ENCODE data around the gene GNAQ. TPM values are rescaled to one million over a fixed set of nuclear protein-coding genes. Genes with fewer than 3 reads are reported as not detected.

The GNAQ gene
- total RNA-seq, 2 experiments from 2014 or later: 22.8 to 24.7 TPM

GRCh38 chr9:78003730-78004129 is 27.9 kb downstream of the GNAQ start:
- ChIA-PET CTCF (interaction anchor here (0.6 to 1.7 kb wide), 8 partner anchors 9 to 278 kb away, joined by 3 to 5 read pairs (median 4); no protein-coding TSS in a partner anchor), POLR2A (no interaction called here)
- ATAC-seq (no peak), DNase-seq (no peak)
- no peak overlapping the region for H3K27ac Mint-ChIP-seq
- H3K36me3 Mint-ChIP-seq (ENCODE audit: low read depth): no peaks in the 10 kb centered on the region
- peaks cover 62% of the 10 kb centered on the region for H3K4me1 Mint-ChIP-seq
- intact Hi-C loops (cut with DNase I, micrococcal nuclease): no loop called here
- H3K27me3 Mint-ChIP-seq: no peaks in the 10 kb centered on the region
- no peak overlapping the region for H3K4me3 Mint-ChIP-seq
- no peaks in the 10 kb centered on the region for H3K9me3 Mint-ChIP-seq (ENCODE audit: low read depth)

- DNase-seq (no peak), ATAC-seq (no peak)
- ChIA-PET POLR2A (no interaction called here), CTCF (interaction anchor here (1.0 to 1.5 kb wide), 3 partner anchors 14 to 33 kb away, joined by 3 to 5 read pairs (median 4); no protein-coding TSS in a partner anchor)
- Mint-ChIP-seq H3K27me3 (no peaks in the 10 kb centered on the region), H3K4me1 (peaks cover 60% of the 10 kb centered on the region), H3K4me3 (no peak overlapping the region), H3K9me3 (ENCODE audit: low read depth) (no peaks in the 10 kb centered on the region), H3K27ac (no peak overlapping the region), H3K36me3 (ENCODE audit: low read depth) (no peaks in the 10 kb centered on the region)
- intact Hi-C loops (cut with DNase I, micrococcal nuclease): no loop called here
Measured at GRCh38 chr9:78001946-78002731, 29.5 kb downstream of the GNAQ start.

GRCh38 chr9:78000221-78000620 is 31.4 kb downstream of the GNAQ start:
- CTCF ChIA-PET: interaction anchor here (0.9 to 1.0 kb wide), 2 partner anchors 250 to 424 kb away, joined by 3 read pairs; no protein-coding TSS in a partner anchor
- Mint-ChIP-seq H3K9me3 (ENCODE audit: low read depth) (no peaks in the 10 kb centered on the region), H3K36me3 (ENCODE audit: low read depth) (no peaks in the 10 kb centered on the region), H3K4me3 (no peak overlapping the region), H3K27me3 (no peaks in the 10 kb centered on the region), H3K4me1 (peaks cover 52% of the 10 kb centered on the region), H3K27ac (no peak overlapping the region)
- POLR2A ChIA-PET: interaction anchor here (0.7 to 0.9 kb wide), 2 partner anchors 27 to 35 kb away, joined by 3 read pairs; no protein-coding TSS in a partner anchor
- no peak for DNase-seq
- intact Hi-C loops (cut with DNase I, micrococcal nuclease): no loop called here
- peak; percentile 83 for ATAC-seq

- H3K9me3 Mint-ChIP-seq (ENCODE audit: low read depth): no peaks in the 10 kb centered on the region
- ATAC-seq: no peak
- no peak for DNase-seq
- H3K36me3 Mint-ChIP-seq (ENCODE audit: low read depth): no peaks in the 10 kb centered on the region
- intact Hi-C loops (cut with DNase I, micrococcal nuclease): no loop called here
- CTCF ChIA-PET: no interaction called here
- POLR2A ChIA-PET: no interaction called here
- no peak overlapping the region for H3K4me3 Mint-ChIP-seq
- H3K4me1 Mint-ChIP-seq: peaks cover 48% of the 10 kb centered on the region
- H3K27ac Mint-ChIP-seq: no peak overlapping the region
- no peaks in the 10 kb centered on the region for H3K27me3 Mint-ChIP-seq
Measured at GRCh38 chr9:77999231-77999631, 32.4 kb downstream of the GNAQ start.

- CTCF ChIA-PET: interaction anchor here (0.5 to 2.0 kb wide), 3 partner anchors 37 to 360 kb away, joined by 3 to 7 read pairs (median 4); no protein-coding TSS in a partner anchor
- Mint-ChIP-seq H3K27ac (no peak overlapping the region), H3K4me3 (no peak overlapping the region), H3K27me3 (no peaks in the 10 kb centered on the region), H3K9me3 (ENCODE audit: low read depth) (no peaks in the 10 kb centered on the region), H3K36me3 (ENCODE audit: low read depth) (no peaks in the 10 kb centered on the region), H3K4me1 (peaks cover 38% of the 10 kb centered on the region)
- ATAC-seq: no peak
- DNase-seq: no peak
- POLR2A ChIA-PET: interaction anchor here (0.5 kb wide), 1 partner anchor 75 kb away, joined by 3 read pairs; no protein-coding TSS in a partner anchor
- intact Hi-C loops (cut with DNase I, micrococcal nuclease): no loop called here
Measured at GRCh38 chr9:77997611-77998284, 33.9 kb downstream of the GNAQ start.

GRCh38 chr9:77996696-77997095 is 34.9 kb downstream of the GNAQ start:
- Mint-ChIP-seq H3K4me1 (peaks cover 34% of the 10 kb centered on the region), H3K4me3 (no peak overlapping the region), H3K9me3 (ENCODE audit: low read depth) (no peaks in the 10 kb centered on the region), H3K27ac (no peak overlapping the region), H3K27me3 (no peaks in the 10 kb centered on the region), H3K36me3 (ENCODE audit: low read depth) (peaks cover 4% of the 10 kb centered on the region)
- ChIA-PET POLR2A (no interaction called here), CTCF (interaction anchor here (2.0 kb wide), 1 partner anchor 38 kb away, joined by 7 read pairs; no protein-coding TSS in a partner anchor)
- ATAC-seq (no peak), DNase-seq (no peak)
- intact Hi-C loops (cut with DNase I, micrococcal nuclease): no loop called here

GRCh38 chr9:77991191-77991590 is 40.4 kb downstream of the GNAQ start:
- H3K36me3 Mint-ChIP-seq (ENCODE audit: low read depth): peaks cover 9% of the 10 kb centered on the region
- peaks cover 38% of the 10 kb centered on the region for H3K4me1 Mint-ChIP-seq
- no peaks in the 10 kb centered on the region for H3K9me3 Mint-ChIP-seq (ENCODE audit: low read depth)
- no peaks in the 10 kb centered on the region for H3K27me3 Mint-ChIP-seq
- POLR2A ChIA-PET: no interaction called here
- intact Hi-C loops (cut with DNase I, micrococcal nuclease): no loop called here
- no peak for DNase-seq
- ATAC-seq: no peak
- CTCF ChIA-PET: interaction anchor here (1.6 kb wide), 1 partner anchor 44 kb away, joined by 6 read pairs; no protein-coding TSS in a partner anchor
- H3K27ac Mint-ChIP-seq: no peak overlapping the region
- no peak overlapping the region for H3K4me3 Mint-ChIP-seq

- no peaks in the 10 kb centered on the region for H3K27me3 Mint-ChIP-seq
- intact Hi-C loops (cut with DNase I, micrococcal nuclease): no loop called here
- peaks cover 12% of the 10 kb centered on the region for H3K36me3 Mint-ChIP-seq (ENCODE audit: low read depth)
- no peak overlapping the region for H3K27ac Mint-ChIP-seq
- no peak overlapping the region for H3K4me3 Mint-ChIP-seq
- ATAC-seq (no peak), DNase-seq (no peak)
- H3K4me1 Mint-ChIP-seq: peaks cover 39% of the 10 kb centered on the region
- ChIA-PET CTCF (interaction anchor here (1.6 kb wide), 1 partner anchor 45 kb away, joined by 6 read pairs; no protein-coding TSS in a partner anchor), POLR2A (no interaction called here)
- H3K9me3 Mint-ChIP-seq (ENCODE audit: low read depth): no peaks in the 10 kb centered on the region
Measured at GRCh38 chr9:77989909-77990308, 41.7 kb downstream of the GNAQ start.

GRCh38 chr9:77989458-77989857 is 42.2 kb downstream of the GNAQ start:
- no peak for ATAC-seq
- POLR2A ChIA-PET: no interaction called here

GRCh38 chr9:77988630-77989029 is 43.0 kb downstream of the GNAQ start:
- ATAC-seq (no peak), DNase-seq (no peak)
- intact Hi-C loops (cut with DNase I, micrococcal nuclease): no loop called here
- H3K27ac Mint-ChIP-seq: no peak overlapping the region
- no peaks in the 10 kb centered on the region for H3K9me3 Mint-ChIP-seq (ENCODE audit: low read depth)
- ChIA-PET POLR2A (no interaction called here), CTCF (interaction anchor here (1.1 kb wide), 1 partner anchor 14 kb away, joined by 3 read pairs; no protein-coding TSS in a partner anchor)
- peaks cover 45% of the 10 kb centered on the region for H3K4me1 Mint-ChIP-seq
- no peaks in the 10 kb centered on the region for H3K27me3 Mint-ChIP-seq
- H3K36me3 Mint-ChIP-seq (ENCODE audit: low read depth): peaks cover 12% of the 10 kb centered on the region
- no peak overlapping the region for H3K4me3 Mint-ChIP-seq

More at GRCh38 chr9:77989458-77989857, 42.2 kb downstream of the GNAQ start:
- H3K27ac Mint-ChIP-seq: no peak overlapping the region
- peaks cover 43% of the 10 kb centered on the region for H3K4me1 Mint-ChIP-seq
- H3K36me3 Mint-ChIP-seq (ENCODE audit: low read depth): peaks cover 12% of the 10 kb centered on the region
- intact Hi-C loops (cut with DNase I, micrococcal nuclease): no loop called here
- no peak overlapping the region for H3K4me3 Mint-ChIP-seq
- CTCF ChIA-PET: interaction anchor here (1.6 kb wide), 1 partner anchor 46 kb away, joined by 6 read pairs; no protein-coding TSS in a partner anchor
- no peaks in the 10 kb centered on the region for H3K9me3 Mint-ChIP-seq (ENCODE audit: low read depth)
- no peak for DNase-seq
- H3K27me3 Mint-ChIP-seq: no peaks in the 10 kb centered on the region

- ATAC-seq: no peak
- Mint-ChIP-seq H3K27me3 (no peaks in the 10 kb centered on the region), H3K4me3 (no peak overlapping the region), H3K36me3 (ENCODE audit: low read depth) (peaks cover 12% of the 10 kb centered on the region), H3K4me1 (peaks cover 51% of the 10 kb centered on the region), H3K9me3 (ENCODE audit: low read depth) (no peaks in the 10 kb centered on the region), H3K27ac (peak overlapping the region; percentile 11)
- intact Hi-C loops (cut with DNase I, micrococcal nuclease): no loop called here
- CTCF ChIA-PET: interaction anchor here (0.7 to 1.1 kb wide), 2 partner anchors 14 to 305 kb away, joined by 3 read pairs; no protein-coding TSS in a partner anchor
- no peak for DNase-seq
- POLR2A ChIA-PET: interaction anchor here (0.7 kb wide), 1 partner anchor 10 kb away, joined by 4 read pairs; no protein-coding TSS in a partner anchor
Measured at GRCh38 chr9:77987880-77988525, 43.6 kb downstream of the GNAQ start.

Measured in activated CD4-positive, alpha-beta T cell treated with anti-CD3 and anti-CD28 coated beads for 36 hours (primary cell).